Effector memory CD8-positive, alpha-beta T cell (primary cell): Measurements from ENCODE around the gene ZNF474.

Experiments
- ATAC-seq: fragments of 150-1000 bp; cut with Tn5 transposase; replicated peaks from 2 replicates; pipeline ENCODE4 v1.10.0; 2021; ENCODE audit warnings: mild to moderate bottlenecking, moderate library complexity
- DNase-seq, 3 experiments: peaks; one replicate each; pipeline ENCODE4 v3.0.0; 2021
- H3K27ac Mint-ChIP-seq, 2 donors: one replicate each; pipeline ENCODE4 v1.8.0; 2022; ENCODE audit warnings: mild to moderate bottlenecking in 2 of 2, mixed read lengths in 2 of 2, moderate library complexity in 2 of 2
- H3K27me3 Mint-ChIP-seq, 2 donors: one replicate each; pipeline ENCODE4 v1.8.0; 2022; ENCODE audit warnings: mixed read lengths in 2 of 2
- H3K36me3 Mint-ChIP-seq: one replicate; pipeline ENCODE4 v1.8.0; 2022; ENCODE audit warnings: mild to moderate bottlenecking, moderate library complexity, mixed read lengths; ENCODE audit not compliant: insufficient read depth
- H3K4me1 Mint-ChIP-seq, 2 donors: one replicate each; pipeline ENCODE4 v1.8.0; 2022; ENCODE audit warnings: low read depth in 2 of 2, mixed read lengths in 2 of 2
- H3K4me3 Mint-ChIP-seq, 2 donors: one replicate each; pipeline ENCODE4 v1.8.0; 2022; ENCODE audit warnings: mild to moderate bottlenecking in 2 of 2, mixed read lengths in 2 of 2, moderate library complexity in 2 of 2
- H3K9me3 Mint-ChIP-seq, 2 donors: one replicate each; pipeline ENCODE4 v1.8.0; 2022; ENCODE audit warnings: mixed read lengths in 2 of 2

ZNF474 gene

DNA sequence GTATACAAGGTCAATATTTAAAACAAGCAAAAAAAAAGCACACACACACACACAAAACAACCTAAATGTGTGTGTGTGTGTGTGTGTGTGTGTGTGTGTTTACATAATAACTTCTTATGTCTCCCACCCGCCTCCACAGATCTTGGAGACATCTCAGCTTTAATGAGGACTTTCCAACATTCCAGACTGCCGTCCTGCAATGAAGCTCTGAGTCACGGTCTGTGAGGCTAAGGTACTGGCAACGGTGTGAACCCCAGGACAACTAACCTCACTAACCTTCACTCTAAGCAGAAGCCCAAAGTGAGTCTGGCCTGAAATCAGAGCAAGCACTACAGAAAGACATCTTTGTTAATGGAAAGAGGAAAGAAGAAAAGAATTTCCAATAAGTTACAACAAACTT, 22.3 kb downstream of the ZNF474 start:
- no peak for ATAC-seq
- H3K4me3 Mint-ChIP-seq, result no peak overlapping the region
- no peaks in the 10 kb centered on the region for H3K9me3 Mint-ChIP-seq
- no peaks in the 10 kb centered on the region for H3K27me3 Mint-ChIP-seq
- H3K4me1 Mint-ChIP-seq, result no peaks in the 10 kb centered on the region
- H3K27ac Mint-ChIP-seq, result no peak overlapping the region
- DNase-seq, result no peak
- no peaks in the 10 kb centered on the region for H3K36me3 Mint-ChIP-seq

DNA sequence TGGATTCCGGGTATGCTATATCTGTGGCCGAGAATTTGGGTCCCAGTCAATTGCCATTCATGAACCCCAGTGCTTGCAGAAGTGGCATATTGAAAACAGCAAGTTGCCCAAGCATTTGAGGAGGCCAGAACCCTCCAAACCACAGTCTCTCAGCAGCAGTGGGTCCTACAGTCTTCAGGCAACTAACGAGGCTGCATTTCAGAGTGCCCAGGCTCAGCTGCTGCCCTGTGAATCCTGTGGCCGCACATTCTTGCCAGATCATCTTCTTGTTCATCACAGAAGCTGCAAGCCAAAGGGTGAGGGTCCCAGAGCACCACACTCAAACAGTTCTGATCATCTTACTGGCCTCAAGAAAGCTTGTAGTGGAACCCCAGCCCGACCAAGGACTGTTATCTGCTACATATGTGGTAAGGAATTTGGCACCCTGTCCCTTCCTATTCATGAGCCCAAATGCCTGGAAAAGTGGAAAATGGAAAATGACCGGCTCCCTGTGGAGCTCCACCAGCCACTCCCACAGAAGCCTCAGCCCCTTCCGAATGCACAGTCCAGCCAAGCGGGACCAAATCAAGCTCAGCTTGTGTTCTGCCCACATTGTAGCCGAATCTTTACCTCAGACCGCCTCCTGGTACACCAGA, 23.0 kb downstream of the ZNF474 start:
- no peaks in the 10 kb centered on the region for H3K27me3 Mint-ChIP-seq
- H3K36me3 Mint-ChIP-seq, result no peaks in the 10 kb centered on the region
- H3K4me1 Mint-ChIP-seq, result no peaks in the 10 kb centered on the region
- H3K4me3 Mint-ChIP-seq, result no peak overlapping the region
- DNase-seq (no peak), ATAC-seq (no peak)
- H3K27ac Mint-ChIP-seq, result no peak overlapping the region
- H3K9me3 Mint-ChIP-seq, result no peaks in the 10 kb centered on the region

DNA sequence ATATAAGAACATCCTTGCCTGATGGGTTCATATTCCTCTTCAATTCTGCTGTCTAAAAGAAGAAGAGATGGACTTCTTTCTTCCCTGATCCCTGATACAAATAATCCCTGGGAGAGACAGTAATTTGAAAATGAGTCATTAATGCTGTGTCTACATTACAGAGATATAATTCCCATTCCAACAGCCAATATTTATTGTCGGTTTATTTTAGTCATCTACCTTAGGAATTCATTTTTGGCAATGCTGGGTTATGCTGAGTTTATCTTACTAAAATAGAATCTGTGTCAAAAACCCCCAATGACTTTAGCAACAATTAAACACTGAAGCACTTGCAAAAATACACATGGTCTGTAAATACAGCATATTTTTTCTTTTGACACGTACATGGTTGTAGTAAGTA, 23.9 kb downstream of the ZNF474 start:
- Mint-ChIP-seq H3K27me3 (no peaks in the 10 kb centered on the region), H3K27ac (no peak overlapping the region), H3K9me3 (no peaks in the 10 kb centered on the region), H3K4me3 (no peak overlapping the region), H3K4me1 (no peaks in the 10 kb centered on the region), H3K36me3 (no peaks in the 10 kb centered on the region)
- ATAC-seq (no peak), DNase-seq (no peak)

- Mint-ChIP-seq H3K27me3 (no peaks in the 10 kb centered on the region), H3K4me1 (no peaks in the 10 kb centered on the region), H3K27ac (no peak overlapping the region), H3K9me3 (no peaks in the 10 kb centered on the region), H3K4me3 (no peak overlapping the region), H3K36me3 (no peaks in the 10 kb centered on the region)
- no peak for ATAC-seq
- no peak for DNase-seq
Observed at GRCh38 chr5:122153774-122154173, 24.4 kb downstream of the ZNF474 start.

DNA sequence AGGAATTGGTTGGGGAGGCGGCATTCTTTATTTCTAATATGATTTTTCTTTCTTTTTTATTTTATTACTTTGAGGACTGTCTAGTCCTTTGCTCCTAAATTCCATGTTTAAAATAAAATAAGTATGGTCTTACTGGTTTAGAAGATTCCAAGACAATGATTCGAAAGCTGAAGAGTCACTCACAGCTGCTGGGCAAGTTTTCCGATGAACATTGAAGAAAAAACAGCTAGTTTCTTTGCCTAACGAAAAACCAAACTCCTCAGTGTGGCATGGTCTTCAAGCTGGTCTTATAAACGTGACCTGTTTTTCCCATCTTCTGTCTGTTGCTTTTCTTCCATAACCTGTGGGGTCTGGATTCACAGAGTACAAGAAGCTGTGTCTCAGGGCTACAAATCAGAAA, 25.1 kb downstream of the ZNF474 start:
- Mint-ChIP-seq H3K27ac (no peak overlapping the region), H3K4me1 (no peaks in the 10 kb centered on the region), H3K9me3 (no peaks in the 10 kb centered on the region), H3K4me3 (no peak overlapping the region), H3K36me3 (no peaks in the 10 kb centered on the region), H3K27me3 (no peaks in the 10 kb centered on the region)
- DNase-seq (no peak), ATAC-seq (no peak)

GRCh38 chr5:122154910-122155309, 25.6 kb downstream of the ZNF474 start:
- Mint-ChIP-seq H3K27ac (no peak overlapping the region), H3K4me3 (no peak overlapping the region), H3K4me1 (no peaks in the 10 kb centered on the region), H3K27me3 (no peaks in the 10 kb centered on the region), H3K9me3 (no peaks in the 10 kb centered on the region), H3K36me3 (no peaks in the 10 kb centered on the region)
- no peak for ATAC-seq
- no peak for DNase-seq

DNA sequence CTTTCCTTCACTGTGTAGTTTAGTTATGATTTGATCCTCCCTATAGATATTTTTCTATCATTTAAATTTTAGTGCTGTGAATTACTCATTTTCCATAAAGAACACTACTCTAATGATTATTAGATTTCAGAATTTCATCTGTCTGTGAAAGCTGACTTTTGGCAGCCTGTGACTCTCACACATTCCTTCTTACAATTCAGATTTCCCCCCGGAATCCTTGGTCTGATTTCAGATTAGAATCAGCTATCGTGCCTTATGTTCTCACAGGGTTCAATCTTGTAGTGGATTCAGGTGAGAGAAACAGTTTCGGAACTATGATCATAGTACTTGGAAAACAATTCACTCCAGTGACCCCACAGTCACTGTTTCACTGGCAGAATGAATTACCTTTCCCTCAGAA, 26.2 kb downstream of the ZNF474 start:
- Mint-ChIP-seq H3K36me3 (no peaks in the 10 kb centered on the region), H3K4me3 (no peak overlapping the region), H3K27ac (no peak overlapping the region), H3K27me3 (no peaks in the 10 kb centered on the region), H3K9me3 (no peaks in the 10 kb centered on the region), H3K4me1 (no peaks in the 10 kb centered on the region)
- DNase-seq, result no peak
- no peak for ATAC-seq

GRCh38 chr5:122156724-122157325, 27.5 kb downstream of the ZNF474 start:
- H3K9me3 Mint-ChIP-seq, result no peaks in the 10 kb centered on the region
- H3K27me3 Mint-ChIP-seq, result no peaks in the 10 kb centered on the region
- H3K36me3 Mint-ChIP-seq, result no peaks in the 10 kb centered on the region
- DNase-seq, result no peak
- no peak overlapping the region for H3K4me3 Mint-ChIP-seq
- ATAC-seq, result no peak
- no peak overlapping the region for H3K27ac Mint-ChIP-seq
- no peaks in the 10 kb centered on the region for H3K4me1 Mint-ChIP-seq

DNA sequence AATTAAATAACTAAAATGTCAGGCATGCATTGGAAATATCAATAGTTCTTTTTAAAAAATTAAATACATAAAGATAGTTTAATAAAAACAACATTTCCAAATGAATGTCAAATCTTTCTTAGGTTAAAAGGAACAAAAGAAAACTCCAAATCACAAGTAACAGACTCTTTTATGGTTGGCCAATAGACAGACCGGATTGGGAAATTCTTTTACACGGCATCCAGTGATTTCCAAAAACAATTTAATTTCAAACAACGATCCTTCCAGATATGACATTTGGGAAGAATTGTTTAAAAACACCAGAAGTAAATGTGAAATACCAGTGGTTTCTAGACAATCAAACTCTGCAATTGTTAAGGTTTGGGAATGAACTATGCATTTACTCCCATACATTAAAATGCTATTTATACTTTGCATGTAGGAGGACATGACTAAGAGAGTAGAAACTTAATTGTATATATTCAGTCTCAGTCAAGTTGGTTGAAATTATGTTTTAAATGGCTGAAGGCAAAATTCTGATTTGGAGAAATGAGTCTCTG, 32.8 kb downstream of the ZNF474 start:
- no peaks in the 10 kb centered on the region for H3K9me3 Mint-ChIP-seq
- H3K4me3 Mint-ChIP-seq, result no peak overlapping the region
- H3K27ac Mint-ChIP-seq, result no peak overlapping the region
- no peaks in the 10 kb centered on the region for H3K27me3 Mint-ChIP-seq
- ATAC-seq (no peak), DNase-seq (no peak)
- no peaks in the 10 kb centered on the region for H3K36me3 Mint-ChIP-seq
- no peaks in the 10 kb centered on the region for H3K4me1 Mint-ChIP-seq

DNA sequence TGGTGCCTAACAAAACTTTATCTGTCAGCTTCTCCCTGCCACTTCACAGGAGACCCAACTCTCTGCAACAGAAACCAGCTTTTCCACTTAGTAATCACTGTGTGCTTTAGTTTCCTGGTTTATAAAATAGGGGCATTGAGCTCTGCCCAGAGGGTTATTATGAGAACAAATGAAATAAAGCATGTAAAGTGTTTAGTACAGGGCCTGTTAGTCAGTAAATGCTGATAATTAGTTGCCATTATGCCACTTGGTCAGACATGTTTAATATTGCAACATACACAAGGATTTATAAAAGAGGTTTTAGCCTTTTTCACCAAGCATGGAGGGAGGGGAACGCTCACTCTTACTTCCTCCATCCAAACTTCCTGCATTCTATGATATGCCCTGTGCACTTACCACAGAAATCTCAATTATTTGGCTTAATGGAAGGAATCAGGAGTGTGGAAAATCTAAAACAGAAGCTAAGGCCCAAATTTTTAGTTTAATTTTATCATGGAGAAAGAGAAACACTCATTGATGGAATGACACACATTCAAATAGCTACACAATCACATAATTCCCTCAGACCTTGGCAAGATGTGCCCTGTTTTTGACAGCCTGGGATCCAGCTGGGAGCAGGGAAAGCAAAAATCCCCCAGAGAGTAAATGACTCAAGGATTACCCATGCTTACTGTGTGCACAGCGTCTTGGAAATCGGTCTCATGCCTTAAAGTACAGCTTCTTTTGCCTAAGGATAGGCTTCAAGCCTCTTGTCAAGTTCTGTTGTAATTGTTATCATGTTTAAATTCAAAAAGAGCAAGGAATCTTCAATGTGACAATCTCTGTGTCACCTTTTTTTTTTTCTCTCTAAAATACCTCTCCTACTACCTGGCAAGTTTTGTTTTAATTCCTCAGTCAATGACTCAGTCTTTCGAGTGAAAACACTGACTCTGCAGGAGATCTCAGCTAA, 34.0 kb downstream of the ZNF474 start:
- DNase-seq, result no peak
- no peak overlapping the region for H3K27ac Mint-ChIP-seq
- H3K9me3 Mint-ChIP-seq, result no peaks in the 10 kb centered on the region
- H3K4me1 Mint-ChIP-seq, result no peaks in the 10 kb centered on the region
- no peak for ATAC-seq
- no peaks in the 10 kb centered on the region for H3K27me3 Mint-ChIP-seq
- no peak overlapping the region for H3K4me3 Mint-ChIP-seq
- H3K36me3 Mint-ChIP-seq, result no peaks in the 10 kb centered on the region

- H3K9me3 Mint-ChIP-seq, result peaks cover 0 to 1% of the 10 kb centered on the region in 2 donors
- H3K4me3 Mint-ChIP-seq, result no peak overlapping the region
- no peak overlapping the region for H3K27ac Mint-ChIP-seq
- H3K27me3 Mint-ChIP-seq, result peaks cover 0 to 5% of the 10 kb centered on the region in 2 donors
- H3K4me1 Mint-ChIP-seq, result no peaks in the 10 kb centered on the region
- DNase-seq, result no peak
- H3K36me3 Mint-ChIP-seq, result no peaks in the 10 kb centered on the region
- ATAC-seq, result no peak
Observed at GRCh38 chr5:122164070-122164435, 34.7 kb downstream of the ZNF474 start.

GRCh38 chr5:122164831-122165558, 35.6 kb downstream of the ZNF474 start:
- no peak for DNase-seq
- peaks cover 0 to 1% of the 10 kb centered on the region in 2 donors for H3K9me3 Mint-ChIP-seq
- H3K4me1 Mint-ChIP-seq, result no peaks in the 10 kb centered on the region

DNA sequence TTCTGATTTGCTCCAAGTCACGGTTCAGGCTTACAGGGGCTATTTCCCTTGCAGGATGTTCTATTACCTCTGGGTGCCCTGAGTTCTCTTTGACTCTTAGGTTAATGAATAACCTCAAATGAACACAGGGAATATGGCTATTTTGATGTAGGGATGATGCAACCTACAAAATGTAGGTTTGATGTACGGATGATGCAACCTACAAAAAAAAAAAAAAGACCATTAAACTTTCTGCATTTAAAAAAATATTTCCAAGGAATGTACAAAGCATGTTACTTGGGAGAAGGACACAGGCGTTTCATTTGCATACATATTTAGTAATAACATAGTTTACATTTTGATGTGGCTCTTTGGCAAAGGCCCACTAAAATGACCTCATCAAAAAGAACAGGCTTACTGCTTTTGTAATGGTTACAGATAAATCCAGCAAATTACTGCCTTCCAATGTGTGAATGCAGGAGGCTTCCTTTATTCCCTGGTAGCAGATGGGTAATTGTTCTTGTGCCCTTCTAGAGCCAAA, 36.3 kb downstream of the ZNF474 start:
- H3K4me1 Mint-ChIP-seq, result no peaks in the 10 kb centered on the region
- peaks cover 0 to 7% of the 10 kb centered on the region in 2 donors for H3K27me3 Mint-ChIP-seq
- H3K9me3 Mint-ChIP-seq, result peaks cover 0 to 1% of the 10 kb centered on the region in 2 donors
- no peaks in the 10 kb centered on the region for H3K36me3 Mint-ChIP-seq
- DNase-seq (no peak), ATAC-seq (no peak)
- H3K27ac Mint-ChIP-seq, result no peak overlapping the region
- no peak overlapping the region for H3K4me3 Mint-ChIP-seq

More at GRCh38 chr5:122164831-122165558, 35.6 kb downstream of the ZNF474 start:
- no peak overlapping the region for H3K27ac Mint-ChIP-seq
- no peak for ATAC-seq
- H3K36me3 Mint-ChIP-seq, result no peaks in the 10 kb centered on the region
- no peak overlapping the region for H3K4me3 Mint-ChIP-seq
- H3K27me3 Mint-ChIP-seq, result peaks cover 0 to 7% of the 10 kb centered on the region in 2 donors
